IPS-18a (cell line): ENCODE measurements around the gene SFT2D1.

ENCODE experiments used
- H3K27ac ChIP-seq: one replicate; pipeline ENCODE4 v1.5.1; 2013; ENCODE audit warnings: low read length
- H3K27me3 ChIP-seq: one replicate; pipeline ENCODE4 v1.6.1; 2013; ENCODE audit warnings: mild to moderate bottlenecking, low read length; ENCODE audit not compliant: control insufficient read depth, insufficient read depth
- H3K36me3 ChIP-seq: one replicate; pipeline ENCODE4 v1.6.1; 2013; ENCODE audit warnings: low read depth, low read length; ENCODE audit not compliant: control insufficient read depth
- H3K4me1 ChIP-seq: one replicate; pipeline ENCODE4 v1.6.1; 2013; ENCODE audit warnings: low read depth, low read length; ENCODE audit not compliant: control insufficient read depth
- H3K4me3 ChIP-seq: one replicate; pipeline ENCODE4 v1.5.1; 2013; ENCODE audit warnings: low read length
- H3K9ac ChIP-seq: one replicate; pipeline ENCODE4 v1.6.1; 2013; ENCODE audit warnings: mild to moderate bottlenecking, low read length, moderate library complexity
- H3K9me3 ChIP-seq: one replicate; pipeline ENCODE4 v1.6.1; 2013; ENCODE audit warnings: low read depth, low read length; ENCODE audit not compliant: control insufficient read depth

Gene SFT2D1

GRCh38 chr6:166361077-166361429 is 18.7 kb upstream of the SFT2D1 start:
- no peaks in the 10 kb centered on the region for H3K9me3 ChIP-seq
- H3K36me3 ChIP-seq = no peaks in the 10 kb centered on the region
- peaks cover 22% of the 10 kb centered on the region for H3K4me1 ChIP-seq
- H3K9ac ChIP-seq = no peak overlapping the region
- no peak overlapping the region for H3K27ac ChIP-seq
- H3K27me3 ChIP-seq = no peaks in the 10 kb centered on the region
- no peak overlapping the region for H3K4me3 ChIP-seq

DNA sequence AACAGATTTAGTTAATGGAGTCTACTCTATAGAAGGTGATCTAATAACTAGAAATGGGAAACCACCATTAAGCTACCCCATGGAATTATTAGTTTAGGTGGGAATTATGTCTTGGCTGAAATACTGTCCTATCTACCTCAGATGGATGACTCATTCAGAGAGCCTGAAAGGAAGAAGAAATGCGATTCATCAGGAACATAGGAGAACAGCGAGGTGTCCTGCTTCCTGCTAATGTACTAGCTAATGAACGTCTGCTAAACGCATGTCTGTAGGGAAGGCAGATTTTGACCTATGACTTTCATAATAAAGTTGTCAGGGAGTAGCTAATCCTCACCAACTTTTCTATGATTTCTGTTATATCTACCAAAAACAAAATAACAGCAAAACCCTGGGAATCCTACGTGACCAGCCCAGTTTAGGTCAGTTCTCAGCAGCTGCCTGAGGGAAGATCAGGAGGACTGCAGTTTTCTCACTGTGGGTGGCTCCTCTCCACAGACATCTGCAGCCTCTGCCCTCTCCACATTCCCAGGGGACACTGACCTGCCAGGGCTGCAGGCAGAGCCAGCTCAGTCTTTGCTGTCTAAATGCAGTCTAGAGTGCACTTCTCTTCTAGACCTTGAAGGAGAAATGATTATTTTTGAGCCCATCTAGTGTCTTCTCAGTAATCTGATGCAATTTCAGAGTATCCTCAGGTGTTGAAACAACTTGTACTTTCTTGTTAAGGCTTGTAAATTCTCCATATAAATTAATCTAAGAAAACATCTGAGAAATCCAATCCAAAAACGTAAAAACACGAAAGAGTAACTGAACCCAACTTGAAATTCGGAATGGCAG is 18.1 kb upstream of the SFT2D1 start:
- Histone ChIP-seq H3K9ac (no peak overlapping the region), H3K27me3 (no peaks in the 10 kb centered on the region), H3K4me3 (no peak overlapping the region), H3K4me1 (peaks cover 16% of the 10 kb centered on the region), H3K9me3 (no peaks in the 10 kb centered on the region), H3K27ac (no peak overlapping the region), H3K36me3 (no peaks in the 10 kb centered on the region)

DNA sequence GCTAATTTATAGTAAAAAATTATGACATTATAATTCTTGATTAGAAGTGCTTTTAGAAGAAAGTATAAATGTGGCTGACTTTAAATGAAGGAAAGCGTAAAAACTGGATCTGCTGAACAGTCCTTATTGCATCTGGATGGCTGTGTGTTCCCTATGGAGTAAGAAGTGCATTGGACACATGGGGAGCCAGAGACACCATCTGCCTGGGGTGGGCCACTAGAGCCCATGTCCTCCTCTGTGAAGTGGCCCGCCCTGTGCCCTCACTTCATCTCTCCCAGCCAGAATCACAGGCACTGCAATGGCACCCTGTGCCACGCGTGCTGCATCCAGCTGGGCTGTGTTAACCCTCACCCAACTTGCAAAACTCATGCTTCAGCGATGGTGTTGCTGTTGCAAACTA is 13.2 kb upstream of the SFT2D1 start:
- H3K27me3 ChIP-seq = no peaks in the 10 kb centered on the region
- H3K9ac ChIP-seq = no peak overlapping the region
- peaks cover 12% of the 10 kb centered on the region for H3K4me1 ChIP-seq
- H3K4me3 ChIP-seq = no peak overlapping the region
- no peak overlapping the region for H3K27ac ChIP-seq
- H3K36me3 ChIP-seq = no peaks in the 10 kb centered on the region
- no peaks in the 10 kb centered on the region for H3K9me3 ChIP-seq

GRCh38 chr6:166354965-166355364 is 12.6 kb upstream of the SFT2D1 start:
- H3K27ac ChIP-seq = no peak overlapping the region
- no peaks in the 10 kb centered on the region for H3K9me3 ChIP-seq
- no peak overlapping the region for H3K4me3 ChIP-seq
- no peaks in the 10 kb centered on the region for H3K36me3 ChIP-seq
- H3K4me1 ChIP-seq = peaks cover 8% of the 10 kb centered on the region
- H3K27me3 ChIP-seq = no peaks in the 10 kb centered on the region
- no peak overlapping the region for H3K9ac ChIP-seq

DNA sequence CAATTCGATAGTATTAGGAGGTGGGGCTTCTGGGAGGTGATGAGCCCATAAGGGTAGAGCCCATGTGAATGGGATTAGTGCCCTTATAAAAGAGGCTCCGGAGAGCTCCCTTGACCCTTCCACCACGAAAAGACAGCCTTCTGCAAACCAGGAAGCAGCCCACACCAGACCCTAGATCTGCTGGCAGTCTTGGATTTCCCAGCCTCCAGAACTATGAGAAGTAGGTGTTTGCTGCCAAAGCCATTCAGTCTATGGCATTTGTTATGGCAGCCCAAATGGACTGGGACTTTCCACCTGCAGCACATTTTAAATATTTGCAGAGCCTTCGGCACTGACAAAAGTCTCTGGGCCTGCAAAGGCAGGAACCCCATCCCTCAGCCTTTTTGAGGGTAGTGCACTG is 11.8 kb upstream of the SFT2D1 start:
- no peaks in the 10 kb centered on the region for H3K9me3 ChIP-seq

GRCh38 chr6:166353507-166353906 is 11.2 kb upstream of the SFT2D1 start:
- H3K9ac ChIP-seq = no peak overlapping the region
- H3K36me3 ChIP-seq = no peaks in the 10 kb centered on the region
- H3K4me1 ChIP-seq = peaks cover 8% of the 10 kb centered on the region

More for the DNA sequence above, 11.8 kb upstream of the SFT2D1 start:
- Histone ChIP-seq H3K4me1 (peaks cover 8% of the 10 kb centered on the region), H3K36me3 (no peaks in the 10 kb centered on the region), H3K9ac (no peak overlapping the region), H3K27ac (no peak overlapping the region), H3K4me3 (no peak overlapping the region), H3K27me3 (no peaks in the 10 kb centered on the region)

GRCh38 chr6:166352923-166353322 is 10.6 kb upstream of the SFT2D1 start:
- no peaks in the 10 kb centered on the region for H3K27me3 ChIP-seq
- peaks cover 8% of the 10 kb centered on the region for H3K4me1 ChIP-seq
- H3K9ac ChIP-seq = no peak overlapping the region
- no peak overlapping the region for H3K4me3 ChIP-seq
- no peaks in the 10 kb centered on the region for H3K36me3 ChIP-seq
- H3K9me3 ChIP-seq = no peaks in the 10 kb centered on the region
- H3K27ac ChIP-seq = no peak overlapping the region

More at GRCh38 chr6:166353507-166353906, 11.2 kb upstream of the SFT2D1 start:
- H3K9me3 ChIP-seq = no peaks in the 10 kb centered on the region
- no peak overlapping the region for H3K4me3 ChIP-seq
- no peaks in the 10 kb centered on the region for H3K27me3 ChIP-seq
- H3K27ac ChIP-seq = no peak overlapping the region

GRCh38 chr6:166351715-166352285 is 9.5 kb upstream of the SFT2D1 start:
- no peak overlapping the region for H3K27ac ChIP-seq
- H3K9ac ChIP-seq = no peak overlapping the region
- peaks cover 8% of the 10 kb centered on the region for H3K4me1 ChIP-seq
- peak overlapping the region; percentile 8 for H3K4me3 ChIP-seq
- no peaks in the 10 kb centered on the region for H3K36me3 ChIP-seq
- H3K9me3 ChIP-seq = no peaks in the 10 kb centered on the region
- H3K27me3 ChIP-seq = no peaks in the 10 kb centered on the region

DNA sequence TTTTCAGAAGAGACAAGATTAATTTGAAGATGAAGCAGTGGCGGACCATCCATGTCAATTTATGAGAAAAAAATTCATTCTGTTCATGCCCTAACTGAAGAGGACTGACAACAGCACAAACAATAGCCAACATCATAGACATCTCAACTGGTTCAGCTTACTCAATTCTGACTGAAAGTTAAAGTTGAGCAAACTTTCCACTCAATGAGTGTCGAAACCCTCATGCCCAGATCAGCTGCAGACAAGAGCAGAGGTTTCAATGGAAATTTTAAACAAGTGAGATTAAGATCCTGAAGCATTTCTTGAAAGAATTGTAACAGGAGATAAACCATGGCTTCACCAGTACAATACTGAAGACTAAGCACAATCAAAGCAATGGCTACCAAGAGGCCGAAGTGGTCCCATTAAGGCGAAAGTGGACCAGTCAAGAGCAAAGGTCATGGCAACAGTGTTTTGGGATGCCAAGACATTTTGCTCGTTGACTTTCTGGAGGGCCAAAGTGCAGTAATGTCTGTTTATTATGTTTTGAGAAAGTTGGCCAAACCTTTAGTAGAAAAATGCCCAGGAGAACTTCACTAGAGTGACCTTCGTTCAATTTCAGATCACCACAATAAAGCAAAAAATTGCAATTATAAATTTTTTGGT is 6.1 kb upstream of the SFT2D1 start:
- no peaks in the 10 kb centered on the region for H3K27me3 ChIP-seq
- no peak overlapping the region for H3K9ac ChIP-seq
- no peak overlapping the region for H3K4me3 ChIP-seq
- H3K36me3 ChIP-seq = no peaks in the 10 kb centered on the region
- H3K9me3 ChIP-seq = no peaks in the 10 kb centered on the region
- H3K27ac ChIP-seq = no peak overlapping the region
- peaks cover 9% of the 10 kb centered on the region for H3K4me1 ChIP-seq

DNA sequence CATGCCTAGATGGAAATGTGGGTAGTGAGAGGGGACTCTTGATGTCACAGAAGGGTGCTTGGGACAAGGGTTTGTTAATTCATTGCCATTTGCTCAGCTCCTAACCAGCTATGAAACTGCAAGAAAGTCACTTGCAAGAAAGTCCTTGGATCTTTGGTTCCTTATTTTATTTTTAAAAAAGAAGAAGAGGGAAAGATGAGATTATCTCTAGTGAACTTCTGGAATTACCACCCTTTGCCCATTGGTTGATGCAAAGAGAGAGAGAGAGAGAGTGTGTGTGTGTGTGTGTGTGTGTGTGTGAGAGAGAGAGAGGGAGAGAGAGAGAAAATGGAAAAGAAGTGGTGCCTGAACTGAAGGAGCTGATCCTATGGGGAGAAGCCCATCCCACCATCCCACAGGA is 4.6 kb upstream of the SFT2D1 start:
- no peaks in the 10 kb centered on the region for H3K27me3 ChIP-seq
- no peaks in the 10 kb centered on the region for H3K9me3 ChIP-seq

DNA sequence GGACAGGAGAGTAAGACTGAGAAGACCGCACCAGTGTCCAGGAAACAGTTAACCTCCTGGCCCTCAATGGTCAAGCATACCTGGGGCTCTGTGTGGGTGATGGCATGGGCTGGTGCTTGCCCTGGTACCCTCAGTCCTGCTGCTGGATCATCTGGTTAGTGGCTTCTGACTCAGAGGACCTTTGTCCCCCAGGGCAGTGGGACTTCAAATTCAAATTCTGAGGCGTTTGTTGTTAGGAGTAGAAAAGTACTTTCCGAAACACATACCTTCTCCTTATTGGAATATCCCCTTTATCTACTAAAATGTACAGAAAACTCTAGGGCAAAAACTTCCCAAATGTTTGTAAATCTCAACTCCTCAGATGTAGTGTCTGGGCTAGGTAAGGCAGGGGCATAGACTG is 4.1 kb upstream of the SFT2D1 start:
- Histone ChIP-seq H3K9ac (no peak overlapping the region), H3K4me3 (no peak overlapping the region), H3K27me3 (no peaks in the 10 kb centered on the region), H3K27ac (no peak overlapping the region), H3K9me3 (no peaks in the 10 kb centered on the region), H3K36me3 (no peaks in the 10 kb centered on the region), H3K4me1 (peaks cover 8% of the 10 kb centered on the region)

More for the DNA sequence above, 4.6 kb upstream of the SFT2D1 start:
- Histone ChIP-seq H3K27ac (no peak overlapping the region), H3K4me1 (peaks cover 11% of the 10 kb centered on the region), H3K36me3 (no peaks in the 10 kb centered on the region), H3K9ac (no peak overlapping the region), H3K4me3 (no peak overlapping the region)
